ENCODE results near the gene MS4A18.

- TF ChIP-seq CTCF (IDR thresholded peaks at IDR 0.05) (no peak), POLR2A (IDR thresholded peaks at IDR 0.05) (no peak)
Measured at GRCh38 chr11:60747359-60747873, 22.9 kb downstream of the MS4A18 start.

Data from adrenal gland (tissue), 5 donors.